Astrocyte of the spinal cord (primary cell): ENCODE data around the gene MRPL54.

ENCODE experiments used
- DNase-seq: peaks from one replicate; pipeline ENCODE4 v3.0.0; 2011; ENCODE audit warnings: low read depth, low spot score
- H3K4me3 ChIP-seq: 2 replicates; pipeline ENCODE4 v1.5.1; 2011; ENCODE audit warnings: low read depth, mild to moderate bottlenecking, low read length, moderate library complexity
- in situ Hi-C: cut with HindIII; loops from 2 replicates; pipeline ENCODE4 v1.10.0; 2017; ENCODE audit warnings: low sequenced_read_pairs
- TF ChIP-seq, protein P1 (sequence below): IDR thresholded peaks from 2 replicates; pipeline ENCODE4 v1.5.1; 2012; ENCODE audit warnings: low read depth, mild to moderate bottlenecking, low read length, inconsistent platforms

MRPL54 gene

DNA sequence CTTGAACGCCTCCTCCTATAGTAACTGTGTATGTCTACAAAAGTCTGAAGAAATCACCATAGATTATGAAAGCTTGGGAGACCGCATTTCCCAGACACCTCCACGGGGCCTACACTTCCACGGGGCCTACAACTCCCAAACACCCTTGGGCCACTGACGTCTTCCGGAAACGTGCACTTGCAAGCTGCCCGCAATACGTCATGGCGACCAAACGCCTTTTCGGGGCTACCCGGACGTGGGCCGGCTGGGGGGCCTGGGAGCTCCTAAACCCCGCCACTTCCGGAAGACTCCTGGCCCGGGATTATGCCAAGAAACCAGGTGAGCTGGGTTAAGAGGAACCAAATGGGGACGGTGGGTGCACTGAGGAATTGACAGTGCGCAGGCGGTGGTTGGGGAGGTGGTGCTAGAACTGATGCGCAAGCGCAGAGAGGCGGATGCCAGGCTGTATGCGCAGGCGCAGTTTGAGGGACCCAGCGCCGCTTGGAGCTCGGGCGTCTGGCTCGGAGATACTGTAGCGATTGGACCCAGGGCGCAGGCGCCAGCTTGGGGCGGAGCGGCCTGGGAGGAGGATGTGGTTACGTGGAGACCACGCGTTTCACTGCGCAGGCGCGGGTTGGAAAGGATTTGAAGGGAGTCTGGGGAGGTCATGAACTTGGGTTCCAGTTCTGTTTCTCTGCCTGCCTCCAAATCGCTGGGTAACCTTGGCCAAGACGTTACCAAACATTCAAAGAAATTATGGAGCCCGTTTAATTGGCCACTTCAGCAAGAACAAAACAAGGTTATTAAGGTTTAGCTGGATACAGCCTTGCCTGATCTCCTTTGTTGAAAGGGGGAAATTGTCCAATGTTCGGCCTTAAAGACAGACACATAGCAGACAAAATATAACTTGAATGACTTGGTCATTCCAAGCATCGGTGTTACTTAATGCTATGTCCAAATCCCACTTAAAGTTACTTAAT is at the start of gene MRPL54:
Gene MRPL54, plus strand, starts transcription at position 182 of the 959 bp plus-strand sequence. Its CDS starts 19 bp downstream, at position 201.
- in situ Hi-C loops: no loop called here
- H3K4me3 ChIP-seq: peak within 1 kb of the TSS; percentile 95
- peak; percentile 99 for DNase-seq
- TF ChIP-seq, protein P1, sequence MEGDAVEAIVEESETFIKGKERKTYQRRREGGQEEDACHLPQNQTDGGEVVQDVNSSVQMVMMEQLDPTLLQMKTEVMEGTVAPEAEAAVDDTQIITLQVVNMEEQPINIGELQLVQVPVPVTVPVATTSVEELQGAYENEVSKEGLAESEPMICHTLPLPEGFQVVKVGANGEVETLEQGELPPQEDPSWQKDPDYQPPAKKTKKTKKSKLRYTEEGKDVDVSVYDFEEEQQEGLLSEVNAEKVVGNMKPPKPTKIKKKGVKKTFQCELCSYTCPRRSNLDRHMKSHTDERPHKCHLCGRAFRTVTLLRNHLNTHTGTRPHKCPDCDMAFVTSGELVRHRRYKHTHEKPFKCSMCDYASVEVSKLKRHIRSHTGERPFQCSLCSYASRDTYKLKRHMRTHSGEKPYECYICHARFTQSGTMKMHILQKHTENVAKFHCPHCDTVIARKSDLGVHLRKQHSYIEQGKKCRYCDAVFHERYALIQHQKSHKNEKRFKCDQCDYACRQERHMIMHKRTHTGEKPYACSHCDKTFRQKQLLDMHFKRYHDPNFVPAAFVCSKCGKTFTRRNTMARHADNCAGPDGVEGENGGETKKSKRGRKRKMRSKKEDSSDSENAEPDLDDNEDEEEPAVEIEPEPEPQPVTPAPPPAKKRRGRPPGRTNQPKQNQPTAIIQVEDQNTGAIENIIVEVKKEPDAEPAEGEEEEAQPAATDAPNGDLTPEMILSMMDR: no peak

DNA sequence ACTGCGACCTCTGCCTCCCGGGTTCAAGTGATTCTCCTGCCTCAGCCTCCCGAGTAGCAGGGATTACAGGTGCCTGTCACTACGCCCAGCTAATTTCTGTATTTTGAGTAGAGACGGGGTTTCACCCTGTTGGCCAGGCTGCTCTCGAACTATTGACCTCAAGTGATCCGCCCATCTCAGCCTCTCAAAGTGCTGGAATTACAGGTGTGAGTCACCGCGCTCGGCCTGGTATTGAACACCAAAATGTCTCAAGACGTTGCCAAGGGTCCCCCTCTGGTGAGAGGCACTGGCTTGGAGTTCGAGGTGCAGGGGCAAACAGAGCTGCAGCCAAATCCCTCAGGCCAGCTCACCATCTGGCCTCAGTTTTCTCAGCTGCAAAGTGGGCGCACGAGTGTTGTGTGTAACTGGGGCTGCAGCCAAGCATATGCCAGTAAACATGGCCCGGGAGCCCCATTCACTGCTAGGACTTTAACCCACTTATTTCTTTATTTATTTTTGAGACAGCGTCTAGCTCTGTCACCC is 46.3 kb upstream of the MRPL54 start:
- TF ChIP-seq, protein P1: no peak
- in situ Hi-C loops: no loop called here
- H3K4me3 ChIP-seq: no peak overlapping the region
- DNase-seq: no peak

DNA sequence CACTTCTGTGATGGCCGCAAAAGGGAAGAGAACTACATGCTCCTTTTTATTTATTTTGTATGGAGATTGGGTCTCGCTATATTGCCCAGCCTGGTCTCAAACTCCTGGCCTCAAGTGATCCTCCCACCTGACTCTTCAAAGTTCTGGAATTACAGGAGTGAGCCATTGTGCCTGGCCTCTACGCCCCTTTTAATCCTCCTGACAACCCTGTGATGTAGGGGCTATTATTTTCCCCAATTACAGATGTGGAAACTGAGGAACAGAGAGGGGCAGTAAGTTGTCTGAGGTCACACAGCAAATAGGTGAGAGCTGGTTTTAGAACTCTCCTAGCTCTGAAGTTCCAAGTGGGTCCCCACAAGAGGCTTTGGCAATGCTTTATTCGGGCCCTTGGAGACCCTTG is 42.6 kb upstream of the MRPL54 start:
- in situ Hi-C loops: no loop called here
- no peak overlapping the region for H3K4me3 ChIP-seq
- TF ChIP-seq, protein P1: no peak
- no peak for DNase-seq

DNA sequence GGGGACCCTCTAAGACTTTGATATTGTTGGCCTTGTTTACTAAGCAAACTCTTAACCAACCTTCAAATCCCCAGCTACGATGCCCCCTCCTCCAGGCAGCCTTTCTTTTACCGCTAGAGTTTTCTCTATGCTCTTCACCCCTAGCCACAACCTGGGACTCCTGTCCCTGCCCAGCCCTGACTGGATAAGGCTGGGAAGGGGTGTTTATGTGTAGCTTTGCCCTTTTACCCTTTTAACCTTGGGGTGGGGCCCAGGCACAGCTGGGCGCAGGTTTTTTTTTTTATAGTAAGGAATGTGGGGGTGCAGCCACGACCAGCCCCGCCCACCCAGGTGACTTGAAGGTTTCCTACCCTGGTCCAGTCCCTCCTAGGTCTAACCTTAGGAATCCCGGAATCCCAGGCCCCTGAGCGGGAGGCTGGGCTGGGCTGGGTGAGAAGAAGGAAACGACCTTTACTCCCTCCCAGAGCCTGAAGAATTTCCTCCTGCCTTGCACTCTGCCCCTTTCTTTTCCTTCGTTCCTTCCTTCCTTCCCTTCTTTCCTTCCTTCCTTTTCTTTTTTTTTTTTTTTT is 42.0 kb upstream of the MRPL54 start:
- in situ Hi-C loops: no loop called here

DNA sequence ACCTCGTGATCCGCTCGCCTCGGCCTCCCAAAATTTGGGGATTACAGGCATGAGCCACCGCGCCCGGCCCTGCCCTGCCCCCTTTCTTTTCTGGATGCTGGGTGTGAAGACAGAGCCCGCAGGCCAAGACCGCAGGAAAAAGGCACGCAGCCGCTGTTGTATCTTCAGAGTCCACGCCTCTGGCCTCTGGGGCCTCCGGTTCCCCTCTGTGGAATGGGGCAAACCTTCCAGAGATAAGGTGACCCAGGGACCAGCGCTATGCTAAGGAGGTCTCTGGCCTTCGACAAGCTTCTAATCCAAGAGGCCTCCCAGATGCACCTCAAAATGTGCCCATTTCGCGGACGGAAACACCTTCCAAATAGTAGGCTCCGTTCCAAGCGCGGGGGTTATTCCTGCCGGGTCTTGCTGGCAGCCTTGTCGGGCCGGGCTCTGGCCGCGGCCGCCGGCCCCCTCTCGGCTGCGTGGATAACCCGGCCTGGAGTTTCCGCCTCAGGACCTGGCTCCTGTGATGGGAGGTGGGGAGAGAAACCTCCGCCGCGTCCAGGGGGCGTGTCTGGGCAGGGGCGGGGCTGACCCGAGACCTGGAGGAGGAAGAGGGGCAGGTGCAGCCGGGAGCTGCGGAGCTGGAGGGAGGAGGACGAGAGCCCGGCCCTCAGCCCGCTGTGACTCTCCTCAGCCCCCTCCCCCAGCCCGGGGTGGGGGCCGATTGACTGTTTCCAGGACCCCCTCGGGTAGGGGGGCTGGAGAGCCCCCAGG is 41.2 kb upstream of the MRPL54 start:
- in situ Hi-C loops: no loop called here
- peak; percentile 84 for DNase-seq
- TF ChIP-seq, protein P1: no peak
- no peak overlapping the region for H3K4me3 ChIP-seq

More for the DNA sequence above, 42.0 kb upstream of the MRPL54 start:
- TF ChIP-seq, protein P1: no peak
- DNase-seq: no peak
- H3K4me3 ChIP-seq: no peak overlapping the region

DNA sequence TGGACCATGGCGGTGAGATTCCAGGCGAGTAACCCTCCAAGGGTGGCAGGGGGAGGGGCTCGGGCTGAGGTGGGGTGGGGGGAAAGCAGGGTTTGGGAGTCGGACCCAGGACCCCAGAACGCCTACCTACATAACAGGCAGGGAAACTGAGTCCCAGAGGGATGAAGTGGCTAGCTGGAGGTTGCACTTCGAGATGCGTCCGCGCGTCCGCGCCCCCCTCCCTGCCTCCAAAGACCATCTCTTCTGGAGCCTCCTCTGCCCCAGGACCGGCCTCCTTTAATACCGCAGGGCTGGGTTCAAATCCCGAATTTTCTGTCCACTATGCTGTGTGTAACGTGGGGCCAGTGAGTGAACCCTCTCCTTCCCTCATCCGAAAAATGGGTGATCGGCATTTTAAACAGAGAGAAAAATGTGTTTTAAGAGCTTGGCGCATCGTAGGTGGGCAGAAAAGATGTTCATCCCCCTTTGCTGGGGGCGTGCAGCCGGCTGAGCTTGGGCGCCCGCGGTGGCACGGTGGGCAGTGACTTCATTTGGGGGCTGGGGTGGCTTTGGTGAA is 40.5 kb upstream of the MRPL54 start:
- TF ChIP-seq, protein P1: no peak
- no peak for DNase-seq
- no peak overlapping the region for H3K4me3 ChIP-seq
- in situ Hi-C loops: no loop called here
